Measurements from ENCODE around the gene ZMAT3.
"Not testable (repeated sequence)": the region's sequence is repeated elsewhere in the genome, so short reads cannot be mapped to it uniquely, and the experiment has no call there.

Gene ZMAT3

GRCh38 chr3:179067839-179068238, 3.8 kb downstream of the ZMAT3 start:
- peak in 1 of 2 experiments; percentile 56 for DNase-seq

GRCh38 chr3:179067291-179067690, 4.3 kb downstream of the ZMAT3 start:
- DNase-seq = no peak

- DNase-seq = no peak
Measured at GRCh38 chr3:179063945-179064560, 7.6 kb downstream of the ZMAT3 start.

GRCh38 chr3:179056326-179056725, 15.3 kb downstream of the ZMAT3 start:
- no peak for DNase-seq

GRCh38 chr3:179054565-179054964, 17.0 kb downstream of the ZMAT3 start:
- not testable (repeated sequence) for DNase-seq

- no peak for DNase-seq
Measured at GRCh38 chr3:179046497-179047353, 24.9 kb downstream of the ZMAT3 start.

- no peak for DNase-seq
Measured at GRCh38 chr3:179045719-179046402, 25.7 kb downstream of the ZMAT3 start.

- DNase-seq = not testable (repeated sequence)
Measured at GRCh38 chr3:179038899-179039251, 32.7 kb downstream of the ZMAT3 start.

GRCh38 chr3:179038216-179038898, 33.3 kb downstream of the ZMAT3 start:
- DNase-seq = no peak

GRCh38 chr3:179037351-179037750, 34.3 kb downstream of the ZMAT3 start:
- DNase-seq = no peak

- no peak for DNase-seq
Measured at GRCh38 chr3:179036626-179037300, 34.8 kb downstream of the ZMAT3 start.

- DNase-seq = no peak
Measured at GRCh38 chr3:179036226-179036625, 35.4 kb downstream of the ZMAT3 start.

- no peak for DNase-seq
Measured at GRCh38 chr3:179035232-179035631, 36.4 kb downstream of the ZMAT3 start.

GRCh38 chr3:179033304-179033657, 38.3 kb downstream of the ZMAT3 start:
- not testable (repeated sequence) for DNase-seq

GRCh38 chr3:179032454-179033303, 38.9 kb downstream of the ZMAT3 start:
- DNase-seq = not testable (repeated sequence)

GRCh38 chr3:179029096-179029495, 42.5 kb downstream of the ZMAT3 start:
- DNase-seq = no peak

GRCh38 chr3:179028408-179028807, 43.2 kb downstream of the ZMAT3 start:
- no peak for DNase-seq

GRCh38 chr3:179027326-179027900, 44.2 kb downstream of the ZMAT3 start:
- no peak for DNase-seq

GRCh38 chr3:179026636-179027035, 45.0 kb downstream of the ZMAT3 start:
- DNase-seq = no peak

- DNase-seq = no peak
Measured at GRCh38 chr3:179021119-179021903, 50.3 kb downstream of the ZMAT3 start.
